Immature natural killer cell (primary cell): ENCODE measurements around the gene TLR2. TPM values are rescaled to one million over a fixed set of nuclear protein-coding genes. Genes with fewer than 3 reads are reported as not detected.

Source experiments
- polyA plus RNA-seq, 3 donors: library from polyadenylated mRNA; unstranded; fragments of 300-500 nt; fragmentation: Illumina TruSeq; gene quantifications; one replicate each; pipeline ENCODE4 v1.2.3, GENCODE V29; 2021

Gene TLR2
- polyA plus RNA-seq, 3 donors from 2014 or later: 0.48 to 2.6 (median 1.5) TPM

Other genes with a start within 250 kb of the TLR2 start
- 10 to 100 TPM in 2 of 3 donors, 1 to 10 TPM in 1; 9.3 to 32.4 (median 20.6) TPM for gene TMEM131L, start 217.9 kb upstream of the TLR2 start, polyA plus RNA-seq
- gene RNF175, start 75.7 kb downstream of the TLR2 start, polyA plus RNA-seq: not detected
- not detected for gene SFRP2, start 104.8 kb downstream of the TLR2 start, polyA plus RNA-seq